ENCODE data around the gene METRNL. TPM values are rescaled to one million over a fixed set of nuclear protein-coding genes. Genes with fewer than 3 reads are reported as not detected.
"Not testable (repeated sequence)": the region's sequence is repeated elsewhere in the genome, so short reads cannot be mapped to it uniquely, and the experiment has no call there.

METRNL gene
- total RNA-seq, 2 experiments from 2014 or later: 14.4 to 15.2 TPM

- Mint-ChIP-seq H3K9me3 (no peaks in the 10 kb centered on the region), H3K27ac (no peak overlapping the region), H3K4me3 (no peak overlapping the region), H3K4me1 (ENCODE audit: low read depth) (no peaks in the 10 kb centered on the region), H3K27me3 (ENCODE audit: low read depth) (peaks cover 3% of the 10 kb centered on the region), H3K36me3 (ENCODE audit: low read depth) (no peaks in the 10 kb centered on the region)
- intact Hi-C loops (cut with micrococcal nuclease): no loop called here
- CTCF ChIA-PET: no interaction called here
- DNase-seq: no peak
Measured at GRCh38 chr17:83133302-83134121, 54.1 kb downstream of the METRNL start.

- DNase-seq; CTCF ChIA-PET; H3K27me3 Mint-ChIP-seq (ENCODE audit: low read depth); H3K4me3 Mint-ChIP-seq; H3K9me3 Mint-ChIP-seq; H3K27ac Mint-ChIP-seq; H3K4me1 Mint-ChIP-seq (ENCODE audit: low read depth); H3K36me3 Mint-ChIP-seq (ENCODE audit: low read depth); intact Hi-C loops (cut with micrococcal nuclease): not testable (repeated sequence)
Measured at GRCh38 chr17:83134456-83134855, 55.0 kb downstream of the METRNL start.

- CTCF ChIA-PET: no interaction called here
- intact Hi-C loops (cut with micrococcal nuclease): no loop called here
- H3K27me3 Mint-ChIP-seq (ENCODE audit: low read depth): peaks cover 3% of the 10 kb centered on the region
- no peaks in the 10 kb centered on the region for H3K9me3 Mint-ChIP-seq
- H3K4me1 Mint-ChIP-seq (ENCODE audit: low read depth): no peaks in the 10 kb centered on the region
- H3K27ac Mint-ChIP-seq: no peak overlapping the region
- no peak for DNase-seq
- no peak overlapping the region for H3K4me3 Mint-ChIP-seq
- H3K36me3 Mint-ChIP-seq (ENCODE audit: low read depth): no peaks in the 10 kb centered on the region
Measured at GRCh38 chr17:83135692-83136091, 56.3 kb downstream of the METRNL start.

GRCh38 chr17:83136156-83136555 is 56.7 kb downstream of the METRNL start:
- Mint-ChIP-seq H3K36me3 (ENCODE audit: low read depth) (no peaks in the 10 kb centered on the region), H3K9me3 (no peaks in the 10 kb centered on the region), H3K4me1 (ENCODE audit: low read depth) (no peaks in the 10 kb centered on the region), H3K27me3 (ENCODE audit: low read depth) (peaks cover 4% of the 10 kb centered on the region), H3K4me3 (no peak overlapping the region), H3K27ac (no peak overlapping the region)
- DNase-seq: no peak
- CTCF ChIA-PET: interaction anchor here (0.6 kb wide), 1 partner anchor 239 kb away, joined by 3 read pairs; no protein-coding TSS in a partner anchor
- intact Hi-C loops (cut with micrococcal nuclease): no loop called here

GRCh38 chr17:83136931-83137330 is 57.5 kb downstream of the METRNL start:
- Mint-ChIP-seq H3K27ac (no peak overlapping the region), H3K36me3 (ENCODE audit: low read depth) (no peaks in the 10 kb centered on the region), H3K9me3 (peaks cover 1% of the 10 kb centered on the region), H3K4me3 (no peak overlapping the region), H3K4me1 (ENCODE audit: low read depth) (no peaks in the 10 kb centered on the region), H3K27me3 (ENCODE audit: low read depth) (peaks cover 6% of the 10 kb centered on the region)
- DNase-seq: no peak
- intact Hi-C loops (cut with micrococcal nuclease): no loop called here
- CTCF ChIA-PET: interaction anchor here (0.6 kb wide), 1 partner anchor 239 kb away, joined by 3 read pairs; no protein-coding TSS in a partner anchor

GRCh38 chr17:83137523-83137922 is 58.1 kb downstream of the METRNL start:
- no peak for DNase-seq
- Mint-ChIP-seq H3K4me1 (ENCODE audit: low read depth) (no peaks in the 10 kb centered on the region), H3K27ac (no peak overlapping the region), H3K27me3 (ENCODE audit: low read depth) (peaks cover 6% of the 10 kb centered on the region), H3K4me3 (no peak overlapping the region), H3K36me3 (ENCODE audit: low read depth) (no peaks in the 10 kb centered on the region), H3K9me3 (peaks cover 5% of the 10 kb centered on the region)
- intact Hi-C loops (cut with micrococcal nuclease): no loop called here
- CTCF ChIA-PET: no interaction called here

- no peak for DNase-seq
- Mint-ChIP-seq H3K27ac (no peak overlapping the region), H3K4me3 (no peak overlapping the region), H3K27me3 (ENCODE audit: low read depth) (peaks cover 6% of the 10 kb centered on the region), H3K36me3 (ENCODE audit: low read depth) (no peaks in the 10 kb centered on the region), H3K4me1 (ENCODE audit: low read depth) (no peaks in the 10 kb centered on the region), H3K9me3 (peaks cover 5% of the 10 kb centered on the region)
- CTCF ChIA-PET: interaction anchor here (0.6 kb wide), 1 partner anchor 61 kb away, joined by 3 read pairs; no protein-coding TSS in a partner anchor
- intact Hi-C loops (cut with micrococcal nuclease): no loop called here
Measured at GRCh38 chr17:83138820-83139219, 59.4 kb downstream of the METRNL start.

GRCh38 chr17:83139541-83140248 is 60.3 kb downstream of the METRNL start:
- CTCF ChIA-PET; H3K9me3 Mint-ChIP-seq; H3K4me1 Mint-ChIP-seq (ENCODE audit: low read depth); intact Hi-C loops (cut with micrococcal nuclease); H3K27me3 Mint-ChIP-seq (ENCODE audit: low read depth); H3K4me3 Mint-ChIP-seq; DNase-seq; H3K27ac Mint-ChIP-seq; H3K36me3 Mint-ChIP-seq (ENCODE audit: low read depth): not testable (repeated sequence)

- H3K27me3 Mint-ChIP-seq (ENCODE audit: low read depth); DNase-seq; H3K27ac Mint-ChIP-seq; H3K9me3 Mint-ChIP-seq; H3K4me3 Mint-ChIP-seq; H3K36me3 Mint-ChIP-seq (ENCODE audit: low read depth); H3K4me1 Mint-ChIP-seq (ENCODE audit: low read depth); CTCF ChIA-PET; intact Hi-C loops (cut with micrococcal nuclease): not testable (repeated sequence)
Measured at GRCh38 chr17:83140249-83140566, 60.8 kb downstream of the METRNL start.

- no peaks in the 10 kb centered on the region for H3K36me3 Mint-ChIP-seq (ENCODE audit: low read depth)
- intact Hi-C loops (cut with micrococcal nuclease): no loop called here
- H3K4me1 Mint-ChIP-seq (ENCODE audit: low read depth): no peaks in the 10 kb centered on the region
- H3K27ac Mint-ChIP-seq: no peak overlapping the region
- no peak overlapping the region for H3K4me3 Mint-ChIP-seq
- H3K9me3 Mint-ChIP-seq: peaks cover 5% of the 10 kb centered on the region
- H3K27me3 Mint-ChIP-seq (ENCODE audit: low read depth): peaks cover 3% of the 10 kb centered on the region
- CTCF ChIA-PET: no interaction called here
- DNase-seq: no peak
Measured at GRCh38 chr17:83142619-83143018, 63.2 kb downstream of the METRNL start.

- Mint-ChIP-seq H3K4me3 (no peak overlapping the region), H3K27me3 (ENCODE audit: low read depth) (peaks cover 3% of the 10 kb centered on the region), H3K27ac (no peak overlapping the region), H3K4me1 (ENCODE audit: low read depth) (no peaks in the 10 kb centered on the region), H3K36me3 (ENCODE audit: low read depth) (no peaks in the 10 kb centered on the region), H3K9me3 (peaks cover 5% of the 10 kb centered on the region)
- DNase-seq: no peak
- intact Hi-C loops (cut with micrococcal nuclease): no loop called here
- CTCF ChIA-PET: interaction anchor here (0.5 kb wide), 1 partner anchor 95 kb away, joined by 6 read pairs; no protein-coding TSS in a partner anchor
Measured at GRCh38 chr17:83143817-83144231, 64.4 kb downstream of the METRNL start.

All from activated naive CD4-positive, alpha-beta T cell treated with anti-CD3 and anti-CD28 coated beads for 36 hours (primary cell).